H1 (cell line): Measurements from ENCODE around the gene PDE4D. TPM values are rescaled to one million over a fixed set of nuclear protein-coding genes. Genes with fewer than 3 reads are reported as not detected.

Experiments used
- CTCF ChIA-PET: fragments of 300-600 bp; sonication (Branson Sonifier 250); formaldehyde crosslinking; loops from one replicate; lab custom pipeline; 2021; ENCODE audit not compliant: partially characterized antibody; lab: Charles Lee
- POLR2A ChIA-PET: fragments of 300-600 bp; sonication (Branson Sonifier 250); formaldehyde crosslinking; loops from one replicate; lab custom pipeline; 2021; ENCODE audit warnings: inconsistent platforms; ENCODE audit not compliant: partially characterized antibody; lab: Charles Lee
- DNase-seq, 2 experiments: peaks; one replicate each; pipeline versions ENCODE4 v3.0.0 to v3.0.0-alpha.2; 2010 to 2022; ENCODE audit warnings: low spot score in 2 of 2, low read depth in 1 of 2, mixed read lengths in 1 of 2
- FAIRE-seq: peaks from 2 replicates; lab custom pipeline; 2011; peaks lifted over from hg19 to GRCh38; lab: Jason Lieb, UNC
- H2AFZ ChIP-seq: 2 replicates; pipeline ENCODE4 v1.8.1; 2012; ENCODE audit warnings: low read length, inconsistent platforms
- H2AK5ac ChIP-seq: 2 replicates; pipeline ENCODE4 v1.6.1; 2013; ENCODE audit warnings: low read depth, low read length
- H2BK120ac ChIP-seq: replicated peaks from 2 replicates; pipeline ENCODE3; 2013; ENCODE audit warnings: low read depth, low read length, inconsistent platforms
- H2BK12ac ChIP-seq: 2 replicates; pipeline ENCODE4 v1.6.1; 2013; ENCODE audit warnings: low read depth, low read length
- H2BK15ac ChIP-seq: 2 replicates; pipeline ENCODE4 v1.6.1; 2013; ENCODE audit warnings: low read length
- H2BK20ac ChIP-seq: 2 replicates; pipeline ENCODE4 v1.6.1; 2013; ENCODE audit warnings: low read length
- H2BK5ac ChIP-seq: 2 replicates; pipeline ENCODE4 v1.6.1; 2013; ENCODE audit warnings: low read depth, low read length
- H3K14ac ChIP-seq: 2 replicates; pipeline ENCODE4 v1.6.1; 2013; ENCODE audit warnings: inconsistent platforms; ENCODE audit not compliant: insufficient read length
- H3K18ac ChIP-seq: 2 replicates; pipeline ENCODE4 v1.6.1; 2013; ENCODE audit warnings: low read length; ENCODE audit errors: extremely low read depth
- H3K23ac ChIP-seq: 2 replicates; pipeline ENCODE4 v1.6.1; 2013; ENCODE audit warnings: inconsistent platforms; ENCODE audit not compliant: insufficient read length
- H3K23me2 ChIP-seq: 2 replicates; pipeline ENCODE4 v1.6.1; 2013; ENCODE audit warnings: low read depth, low read length
- H3K27ac ChIP-seq: 2 replicates; pipeline ENCODE4 v1.6.1; 2011; ENCODE audit warnings: low read depth, low read length, inconsistent platforms
- H3K27me3 ChIP-seq, 4 experiments: replicated peaks in 1 of 4; 1 replicate in 1 of 4; 2 replicates in 3 of 4; pipeline versions ENCODE4 v1.6.1 to v1.8.1; 2011 to 2013; ENCODE audit warnings: low read length in 3 of 4, mild to moderate bottlenecking in 3 of 4, inconsistent platforms in 2 of 4, mixed read lengths in 2 of 4, moderate library complexity in 1 of 4; ENCODE audit not compliant: control insufficient read depth in 3 of 4, insufficient read depth in 3 of 4; ENCODE audit errors: extremely low read depth in 1 of 4
- H3K36me3 ChIP-seq, 4 experiments: 2 replicates each; pipeline versions ENCODE4 v1.6.1 to v1.8.1; 2011 to 2013; ENCODE audit warnings: mild to moderate bottlenecking in 4 of 4, low read length in 3 of 4, moderate library complexity in 2 of 4, control low read depth in 1 of 4, inconsistent platforms in 1 of 4; ENCODE audit not compliant: insufficient read depth in 4 of 4, control insufficient read depth in 2 of 4
- H3K4ac ChIP-seq: replicated peaks from 2 replicates; pipeline ENCODE3; 2013; ENCODE audit warnings: low read length, low read depth, mixed read lengths, inconsistent platforms; ENCODE audit not compliant: insufficient read length
- H3K4me1 ChIP-seq, 4 experiments: replicated peaks in 1 of 4; 1 replicate in 1 of 4; 2 replicates in 3 of 4; pipeline versions ENCODE4 v1.6.1 to v1.8.1; 2011 to 2013; ENCODE audit warnings: low read length in 3 of 4, inconsistent platforms in 2 of 4, mixed read lengths in 1 of 4; ENCODE audit not compliant: insufficient read depth in 4 of 4, control insufficient read depth in 3 of 4
- H3K4me2 ChIP-seq, 2 experiments: 2 replicates each; pipeline versions ENCODE4 v1.6.1 to v1.8.1; 2011 to 2013; ENCODE audit warnings: low read depth in 2 of 2, low read length in 2 of 2, control low read depth in 1 of 2, inconsistent platforms in 1 of 2, mild to moderate bottlenecking in 1 of 2; ENCODE audit not compliant: insufficient read depth in 1 of 2
- H3K4me3 ChIP-seq, 4 experiments: fragments of 200-600, 300-600 bp in 1 of 4; sonication (generic), shearing (Covaris generic), sonication (Bioruptor Twin) in 1 of 4; 2 replicates each; pipeline versions ENCODE4 v1.5.1 to v1.8.1; 2011 to 2016; ENCODE audit warnings: low read length in 4 of 4, low read depth in 3 of 4, control low read depth in 2 of 4, inconsistent platforms in 2 of 4, mild to moderate bottlenecking in 2 of 4, mixed read lengths in 1 of 4, moderate library complexity in 1 of 4; ENCODE audit not compliant: insufficient read depth in 2 of 4; ENCODE audit errors: extremely low read depth in 1 of 4
- H3K56ac ChIP-seq: replicated peaks from 2 replicates; pipeline ENCODE3; 2013; ENCODE audit warnings: low read depth, mild to moderate bottlenecking, mixed read lengths, low read length, inconsistent platforms; ENCODE audit not compliant: insufficient read length
- H3K79me1 ChIP-seq: 2 replicates; pipeline ENCODE4 v1.6.1; 2013; ENCODE audit warnings: low read depth, low read length, control low read depth
- H3K79me2 ChIP-seq, 2 experiments: 2 replicates each; pipeline versions ENCODE4 v1.6.1 to v1.8.1; 2012 to 2013; ENCODE audit warnings: low read length in 2 of 2, mild to moderate bottlenecking in 2 of 2, inconsistent platforms in 1 of 2; ENCODE audit not compliant: insufficient read depth in 2 of 2, control insufficient read depth in 1 of 2
- H3K9ac ChIP-seq, 4 experiments: replicated peaks in 1 of 4; 1 replicate in 1 of 4; 2 replicates in 3 of 4; pipeline versions ENCODE4 v1.6.1 to v1.8.1; 2011 to 2013; ENCODE audit warnings: low read depth in 3 of 4, low read length in 3 of 4, control low read depth in 2 of 4, mild to moderate bottlenecking in 2 of 4, moderate library complexity in 2 of 4, inconsistent platforms in 1 of 4; ENCODE audit errors: extremely low read depth in 1 of 4
- H3K9me3 ChIP-seq, 2 experiments: 2 replicates each; pipeline versions ENCODE4 v1.6.1 to v1.8.1; 2012 to 2013; ENCODE audit warnings: mild to moderate bottlenecking in 2 of 2, moderate library complexity in 2 of 2, control low read depth in 1 of 2, inconsistent platforms in 1 of 2, low read depth in 1 of 2, low read length in 1 of 2, mixed read lengths in 1 of 2; ENCODE audit not compliant: insufficient read depth in 2 of 2
- H4K20me1 ChIP-seq, 2 experiments: replicated peaks in 1 of 2; 2 replicates each; pipeline versions ENCODE3 to v1.8.1; 2011 to 2013; ENCODE audit warnings: inconsistent platforms in 2 of 2, low read length in 2 of 2, mild to moderate bottlenecking in 1 of 2; ENCODE audit not compliant: insufficient read depth in 2 of 2, control insufficient read depth in 1 of 2
- H4K5ac ChIP-seq: 2 replicates; pipeline ENCODE4 v1.6.1; 2013; ENCODE audit warnings: low read length, low read depth, mixed read lengths, inconsistent platforms; ENCODE audit not compliant: insufficient read length
- H4K8ac ChIP-seq: 2 replicates; pipeline ENCODE4 v1.8.0; 2013; ENCODE audit warnings: mild to moderate bottlenecking, moderate library complexity, low read length, inconsistent platforms; ENCODE audit not compliant: insufficient read depth; ENCODE audit errors: extremely low read depth
- H4K91ac ChIP-seq: replicated peaks from 2 replicates; pipeline ENCODE3; 2013; ENCODE audit warnings: low read length, mixed read lengths, inconsistent platforms; ENCODE audit not compliant: insufficient read length
- ATF2 ChIP-seq: IDR thresholded peaks from 2 replicates; pipeline ENCODE4 v1.6.1; 2012; ENCODE audit warnings: low read length, inconsistent platforms
- BACH1 ChIP-seq: IDR thresholded peaks from 2 replicates; pipeline ENCODE4 v1.6.1; 2012; ENCODE audit warnings: low read length, improper control_type of control experiment
- CEBPB ChIP-seq: IDR thresholded peaks from 2 replicates; pipeline ENCODE4 v1.6.1; 2012; ENCODE audit warnings: low read depth, low read length
- CTBP2 ChIP-seq: IDR thresholded peaks from 2 replicates; pipeline ENCODE4 v1.7.0; 2011; ENCODE audit warnings: borderline replicate concordance, mild to moderate bottlenecking, moderate library complexity, mixed read lengths, low read length; ENCODE audit not compliant: insufficient read depth, insufficient read length
- KDM1A ChIP-seq: fragments of 200-600, 300-600 bp; sonication (generic); IDR thresholded peaks from 2 replicates; pipeline ENCODE4 v1.7.1; 2016; ENCODE audit warnings: mild to moderate bottlenecking, low read length, borderline replicate concordance
- POLR2A ChIP-seq, 2 experiments: IDR thresholded peaks; 1 replicate in 1 of 2; 2 replicates in 1 of 2; pipeline ENCODE4 v1.6.1; 2011; ENCODE audit warnings: low read depth in 2 of 2, low read length in 2 of 2, mild to moderate bottlenecking in 2 of 2; ENCODE audit errors: control extremely low read depth in 1 of 2
- RNF2 ChIP-seq: fragments of 200-900, 300-1000 bp; sonication (generic); IDR thresholded peaks from 2 replicates; pipeline ENCODE4 v1.7.1; 2016; ENCODE audit warnings: borderline replicate concordance, low read depth, mild to moderate bottlenecking, antibody characterized with exemption, low read length; ENCODE audit not compliant: poor library complexity, severe bottlenecking; ENCODE audit errors: missing control alignments
- RXRA ChIP-seq: IDR thresholded peaks from 2 replicates; pipeline ENCODE4 v1.6.1; 2011; ENCODE audit warnings: low read depth, mild to moderate bottlenecking, low read length, moderate library complexity; ENCODE audit not compliant: insufficient read depth
- SP2 ChIP-seq: IDR thresholded peaks from 2 replicates; pipeline ENCODE4 v1.6.1; 2012; ENCODE audit warnings: mild to moderate bottlenecking, low read length, inconsistent platforms
- SRF ChIP-seq: IDR thresholded peaks from 2 replicates; pipeline ENCODE4 v1.6.1; 2011; ENCODE audit warnings: mild to moderate bottlenecking, low read depth, low read length, moderate library complexity
- TAF1 ChIP-seq: IDR thresholded peaks from 2 replicates; pipeline ENCODE4 v1.6.1; 2011; ENCODE audit warnings: mild to moderate bottlenecking, low read depth, low read length
- WGBS, 2 experiments: shearing (Covaris generic) in 1 of 2; methylation state at CpG; one replicate each; pipeline versions ENCODE4 v1.1.6 to v1.1.7; 2013 to 2015; ENCODE audit warnings: low lambda C conversion rate in 2 of 2, mixed read lengths in 2 of 2, inconsistent platforms in 1 of 2, low coverage in 1 of 2, missing lambda C conversion rate in 1 of 2; ENCODE audit not compliant: insufficient replicate concordance in 2 of 2, insufficient coverage in 1 of 2, insufficient read length in 1 of 2; ENCODE audit errors: extremely low coverage in 1 of 2, missing lambda C conversion rate in 1 of 2; 5-methylcytosine and 5-hydroxymethylcytosine counted together
- polyA plus RNA-seq, 7 experiments: library from polyadenylated mRNA; depleted of rRNA in 3 of 7; stranded (reverse) in 5 of 7; unstranded in 2 of 7; fragments of >200 nt in 5 of 7; fragments of 200-250 nt in 2 of 7; gene quantifications; 1 replicate in 5 of 7; 2 replicates in 1 of 7; 4 replicates in 1 of 7; pipeline versions ENCODE4 v1.2.1 to v1.2.3, GENCODE V29; 2011 to 2013; ENCODE audit warnings: missing spikeins in 2 of 7, mixed read lengths in 2 of 7
- total RNA-seq: library from RNA; stranded (reverse); fragmentation: NEBNext Ultra II Directional; extraction: Animal tissue kit (Norgen Biotek cat#: 25700); gene quantifications from 2 replicates; pipeline ENCODE4 v1.2.1, GENCODE V29; 2021
- TF ChIP-seq, protein P1 (sequence below): IDR thresholded peaks from 2 replicates; pipeline ENCODE4 v1.6.1; 2012; ENCODE audit warnings: inconsistent platforms

PDE4D gene
- total and polyA plus RNA-seq, 2 of the 8 experiments (the other 6 are each of a cell fraction or from before 2014, with no cell fraction given), result 2.3 to 3.7 TPM

DNA sequence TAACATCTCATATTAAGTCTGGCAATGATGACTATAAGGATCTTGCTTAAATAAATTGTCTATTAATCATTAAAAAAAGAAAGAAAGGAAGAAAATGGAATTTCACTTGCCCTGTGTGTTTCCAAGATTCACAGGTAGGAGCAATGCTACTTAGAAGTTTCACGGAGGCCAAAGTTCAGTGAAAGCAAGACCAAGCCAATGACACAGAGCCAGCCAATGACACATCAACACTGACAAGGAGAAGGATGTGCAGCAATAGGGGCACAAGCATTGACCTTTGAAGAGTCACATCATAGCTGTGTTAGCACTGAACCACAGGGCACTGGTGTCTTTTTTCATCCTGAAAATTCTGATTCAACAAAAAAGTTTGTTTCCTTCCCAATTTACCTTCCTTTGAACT lies 364.3 kb downstream of the PDE4D start:
- no peaks in the 10 kb centered on the region for H3K79me1 ChIP-seq
- H3K4me2 ChIP-seq, result no peak overlapping the region
- no peak overlapping the region for H2BK120ac ChIP-seq
- DNase-seq (no peak), FAIRE-seq (no peak)
- peaks cover 0 to 6% of the 10 kb centered on the region in 2 experiments; a peak in 2 of 4 replicates for H3K9me3 ChIP-seq
- no peak overlapping the region for H3K27ac ChIP-seq
- H3K27me3 ChIP-seq, result no peaks in the 10 kb centered on the region
- 88% methylated on average over 1 of the region's 1 CpG; no CpG with 5 or more reads in 1 of the 2 experiments for WGBS, 2 experiments
- no peak overlapping the region for H2BK20ac ChIP-seq
- no peak overlapping the region for H4K91ac ChIP-seq
- H2BK15ac ChIP-seq, result no peak overlapping the region
- POLR2A ChIA-PET, result no interaction called here
- no peak overlapping the region for H2BK5ac ChIP-seq
- H2AFZ ChIP-seq, result no peak overlapping the region
- no peak overlapping the region for H3K23ac ChIP-seq
- peaks cover 0 to 3% (median 1%) of the 10 kb centered on the region in 4 experiments; a peak in 2 of 7 replicates for H3K4me1 ChIP-seq
- H3K14ac ChIP-seq, result no peak overlapping the region
- no peak overlapping the region for H4K8ac ChIP-seq
- H4K20me1 ChIP-seq, result no peaks in the 10 kb centered on the region
- H3K4ac ChIP-seq, result no peak overlapping the region
- H3K36me3 ChIP-seq, result no peaks in the 10 kb centered on the region
- H3K9ac ChIP-seq, result no peak overlapping the region
- CTCF ChIA-PET, result interaction anchor here (1.1 to 2.3 kb wide), 2 partner anchors 32 to 131 kb away, joined by 4 to 7 read pairs; no protein-coding TSS in a partner anchor
- no peak overlapping the region for H2AK5ac ChIP-seq
- H3K23me2 ChIP-seq, result no peaks in the 10 kb centered on the region
- no peak overlapping the region for H4K5ac ChIP-seq
- H3K18ac ChIP-seq, result no peak overlapping the region
- no peak overlapping the region for H3K4me3 ChIP-seq
- no peaks in the 10 kb centered on the region for H3K79me2 ChIP-seq
- H3K56ac ChIP-seq, result no peak overlapping the region
- H2BK12ac ChIP-seq, result no peak overlapping the region
- TF ChIP-seq POLR2A (IDR thresholded peaks at IDR 0.05; ENCODE audit: control extremely low read depth in 1 of 2, low read depth in 2 of 2, low read length in 2 of 2) (no peak), TAF1 (no peak), CEBPB (no peak), KDM1A (no peak), SRF (no peak), BACH1 (no peak), RNF2 (no peak), ATF2 (no peak), SP2 (no peak), CTBP2 (no peak), RXRA (no peak)
- TF ChIP-seq, protein P1, sequence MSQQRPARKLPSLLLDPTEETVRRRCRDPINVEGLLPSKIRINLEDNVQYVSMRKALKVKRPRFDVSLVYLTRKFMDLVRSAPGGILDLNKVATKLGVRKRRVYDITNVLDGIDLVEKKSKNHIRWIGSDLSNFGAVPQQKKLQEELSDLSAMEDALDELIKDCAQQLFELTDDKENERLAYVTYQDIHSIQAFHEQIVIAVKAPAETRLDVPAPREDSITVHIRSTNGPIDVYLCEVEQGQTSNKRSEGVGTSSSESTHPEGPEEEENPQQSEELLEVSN, result no peak
